H1 (cell line): ENCODE measurements around the gene GPR155. TPM values are rescaled to one million over a fixed set of nuclear protein-coding genes. Genes with fewer than 3 reads are reported as not detected.

Experiments used
- CTCF ChIA-PET: fragments of 300-600 bp; sonication (Branson Sonifier 250); formaldehyde crosslinking; loops from one replicate; lab custom pipeline; 2021; ENCODE audit not compliant: partially characterized antibody; lab: Charles Lee
- POLR2A ChIA-PET: fragments of 300-600 bp; sonication (Branson Sonifier 250); formaldehyde crosslinking; loops from one replicate; lab custom pipeline; 2021; ENCODE audit warnings: inconsistent platforms; ENCODE audit not compliant: partially characterized antibody; lab: Charles Lee
- DNase-seq, 2 experiments: peaks; one replicate each; pipeline versions ENCODE4 v3.0.0 to v3.0.0-alpha.2; 2010 to 2022; ENCODE audit warnings: low spot score in 2 of 2, low read depth in 1 of 2, mixed read lengths in 1 of 2
- FAIRE-seq: peaks from 2 replicates; lab custom pipeline; 2011; peaks lifted over from hg19 to GRCh38; lab: Jason Lieb, UNC
- H2AFZ ChIP-seq: 2 replicates; pipeline ENCODE4 v1.8.1; 2012; ENCODE audit warnings: low read length, inconsistent platforms
- H2AK5ac ChIP-seq: 2 replicates; pipeline ENCODE4 v1.6.1; 2013; ENCODE audit warnings: low read depth, low read length
- H2BK120ac ChIP-seq: replicated peaks from 2 replicates; pipeline ENCODE3; 2013; ENCODE audit warnings: low read depth, low read length, inconsistent platforms
- H2BK12ac ChIP-seq: 2 replicates; pipeline ENCODE4 v1.6.1; 2013; ENCODE audit warnings: low read depth, low read length
- H2BK15ac ChIP-seq: 2 replicates; pipeline ENCODE4 v1.6.1; 2013; ENCODE audit warnings: low read length
- H2BK20ac ChIP-seq: 2 replicates; pipeline ENCODE4 v1.6.1; 2013; ENCODE audit warnings: low read length
- H2BK5ac ChIP-seq: 2 replicates; pipeline ENCODE4 v1.6.1; 2013; ENCODE audit warnings: low read depth, low read length
- H3K14ac ChIP-seq: 2 replicates; pipeline ENCODE4 v1.6.1; 2013; ENCODE audit warnings: inconsistent platforms; ENCODE audit not compliant: insufficient read length
- H3K18ac ChIP-seq: 2 replicates; pipeline ENCODE4 v1.6.1; 2013; ENCODE audit warnings: low read length; ENCODE audit errors: extremely low read depth
- H3K23ac ChIP-seq: 2 replicates; pipeline ENCODE4 v1.6.1; 2013; ENCODE audit warnings: inconsistent platforms; ENCODE audit not compliant: insufficient read length
- H3K23me2 ChIP-seq: 2 replicates; pipeline ENCODE4 v1.6.1; 2013; ENCODE audit warnings: low read depth, low read length
- H3K27ac ChIP-seq: 2 replicates; pipeline ENCODE4 v1.6.1; 2011; ENCODE audit warnings: low read depth, low read length, inconsistent platforms
- H3K27me3 ChIP-seq, 4 experiments: replicated peaks in 1 of 4; 1 replicate in 1 of 4; 2 replicates in 3 of 4; pipeline versions ENCODE4 v1.6.1 to v1.8.1; 2011 to 2013; ENCODE audit warnings: low read length in 3 of 4, mild to moderate bottlenecking in 3 of 4, inconsistent platforms in 2 of 4, mixed read lengths in 2 of 4, moderate library complexity in 1 of 4; ENCODE audit not compliant: control insufficient read depth in 3 of 4, insufficient read depth in 3 of 4; ENCODE audit errors: extremely low read depth in 1 of 4
- H3K36me3 ChIP-seq, 4 experiments: 2 replicates each; pipeline versions ENCODE4 v1.6.1 to v1.8.1; 2011 to 2013; ENCODE audit warnings: mild to moderate bottlenecking in 4 of 4, low read length in 3 of 4, moderate library complexity in 2 of 4, control low read depth in 1 of 4, inconsistent platforms in 1 of 4; ENCODE audit not compliant: insufficient read depth in 4 of 4, control insufficient read depth in 2 of 4
- H3K4ac ChIP-seq: replicated peaks from 2 replicates; pipeline ENCODE3; 2013; ENCODE audit warnings: low read length, low read depth, mixed read lengths, inconsistent platforms; ENCODE audit not compliant: insufficient read length
- H3K4me1 ChIP-seq, 4 experiments: replicated peaks in 1 of 4; 1 replicate in 1 of 4; 2 replicates in 3 of 4; pipeline versions ENCODE4 v1.6.1 to v1.8.1; 2011 to 2013; ENCODE audit warnings: low read length in 3 of 4, inconsistent platforms in 2 of 4, mixed read lengths in 1 of 4; ENCODE audit not compliant: insufficient read depth in 4 of 4, control insufficient read depth in 3 of 4
- H3K4me2 ChIP-seq, 2 experiments: 2 replicates each; pipeline versions ENCODE4 v1.6.1 to v1.8.1; 2011 to 2013; ENCODE audit warnings: low read depth in 2 of 2, low read length in 2 of 2, control low read depth in 1 of 2, inconsistent platforms in 1 of 2, mild to moderate bottlenecking in 1 of 2; ENCODE audit not compliant: insufficient read depth in 1 of 2
- H3K4me3 ChIP-seq, 4 experiments: fragments of 200-600, 300-600 bp in 1 of 4; sonication (generic), shearing (Covaris generic), sonication (Bioruptor Twin) in 1 of 4; 2 replicates each; pipeline versions ENCODE4 v1.5.1 to v1.8.1; 2011 to 2016; ENCODE audit warnings: low read length in 4 of 4, low read depth in 3 of 4, control low read depth in 2 of 4, inconsistent platforms in 2 of 4, mild to moderate bottlenecking in 2 of 4, mixed read lengths in 1 of 4, moderate library complexity in 1 of 4; ENCODE audit not compliant: insufficient read depth in 2 of 4; ENCODE audit errors: extremely low read depth in 1 of 4
- H3K56ac ChIP-seq: replicated peaks from 2 replicates; pipeline ENCODE3; 2013; ENCODE audit warnings: low read depth, mild to moderate bottlenecking, mixed read lengths, low read length, inconsistent platforms; ENCODE audit not compliant: insufficient read length
- H3K79me1 ChIP-seq: 2 replicates; pipeline ENCODE4 v1.6.1; 2013; ENCODE audit warnings: low read depth, low read length, control low read depth
- H3K79me2 ChIP-seq, 2 experiments: 2 replicates each; pipeline versions ENCODE4 v1.6.1 to v1.8.1; 2012 to 2013; ENCODE audit warnings: low read length in 2 of 2, mild to moderate bottlenecking in 2 of 2, inconsistent platforms in 1 of 2; ENCODE audit not compliant: insufficient read depth in 2 of 2, control insufficient read depth in 1 of 2
- H3K9ac ChIP-seq, 4 experiments: replicated peaks in 1 of 4; 1 replicate in 1 of 4; 2 replicates in 3 of 4; pipeline versions ENCODE4 v1.6.1 to v1.8.1; 2011 to 2013; ENCODE audit warnings: low read depth in 3 of 4, low read length in 3 of 4, control low read depth in 2 of 4, mild to moderate bottlenecking in 2 of 4, moderate library complexity in 2 of 4, inconsistent platforms in 1 of 4; ENCODE audit errors: extremely low read depth in 1 of 4
- H3K9me3 ChIP-seq, 2 experiments: 2 replicates each; pipeline versions ENCODE4 v1.6.1 to v1.8.1; 2012 to 2013; ENCODE audit warnings: mild to moderate bottlenecking in 2 of 2, moderate library complexity in 2 of 2, control low read depth in 1 of 2, inconsistent platforms in 1 of 2, low read depth in 1 of 2, low read length in 1 of 2, mixed read lengths in 1 of 2; ENCODE audit not compliant: insufficient read depth in 2 of 2
- H4K20me1 ChIP-seq, 2 experiments: replicated peaks in 1 of 2; 2 replicates each; pipeline versions ENCODE3 to v1.8.1; 2011 to 2013; ENCODE audit warnings: inconsistent platforms in 2 of 2, low read length in 2 of 2, mild to moderate bottlenecking in 1 of 2; ENCODE audit not compliant: insufficient read depth in 2 of 2, control insufficient read depth in 1 of 2
- H4K5ac ChIP-seq: 2 replicates; pipeline ENCODE4 v1.6.1; 2013; ENCODE audit warnings: low read length, low read depth, mixed read lengths, inconsistent platforms; ENCODE audit not compliant: insufficient read length
- H4K8ac ChIP-seq: 2 replicates; pipeline ENCODE4 v1.8.0; 2013; ENCODE audit warnings: mild to moderate bottlenecking, moderate library complexity, low read length, inconsistent platforms; ENCODE audit not compliant: insufficient read depth; ENCODE audit errors: extremely low read depth
- H4K91ac ChIP-seq: replicated peaks from 2 replicates; pipeline ENCODE3; 2013; ENCODE audit warnings: low read length, mixed read lengths, inconsistent platforms; ENCODE audit not compliant: insufficient read length
- ASH2L ChIP-seq: fragments of 200-600, 300-600 bp; sonication (generic); IDR thresholded peaks from one replicate; pipeline ENCODE4 v1.7.1; 2017; ENCODE audit warnings: low read length
- EP300 ChIP-seq, 2 experiments: IDR thresholded peaks; 1 replicate in 1 of 2; 2 replicates in 1 of 2; pipeline ENCODE4 v1.6.1; 2011 to 2012; ENCODE audit warnings: low read depth in 2 of 2, low read length in 2 of 2, mild to moderate bottlenecking in 2 of 2, borderline replicate concordance in 1 of 2, inconsistent platforms in 1 of 2, moderate library complexity in 1 of 2
- POU5F1 ChIP-seq: IDR thresholded peaks from 2 replicates; pipeline ENCODE4 v1.6.1; 2011; ENCODE audit warnings: low read depth, mild to moderate bottlenecking, low read length, moderate library complexity
- TAF1 ChIP-seq: IDR thresholded peaks from 2 replicates; pipeline ENCODE4 v1.6.1; 2011; ENCODE audit warnings: mild to moderate bottlenecking, low read depth, low read length
- WGBS, 2 experiments: shearing (Covaris generic) in 1 of 2; methylation state at CpG; one replicate each; pipeline versions ENCODE4 v1.1.6 to v1.1.7; 2013 to 2015; ENCODE audit warnings: low lambda C conversion rate in 2 of 2, mixed read lengths in 2 of 2, inconsistent platforms in 1 of 2, low coverage in 1 of 2, missing lambda C conversion rate in 1 of 2; ENCODE audit not compliant: insufficient replicate concordance in 2 of 2, insufficient coverage in 1 of 2, insufficient read length in 1 of 2; ENCODE audit errors: extremely low coverage in 1 of 2, missing lambda C conversion rate in 1 of 2; 5-methylcytosine and 5-hydroxymethylcytosine counted together
- polyA plus RNA-seq, 7 experiments: library from polyadenylated mRNA; depleted of rRNA in 3 of 7; stranded (reverse) in 5 of 7; unstranded in 2 of 7; fragments of >200 nt in 5 of 7; fragments of 200-250 nt in 2 of 7; gene quantifications; 1 replicate in 5 of 7; 2 replicates in 1 of 7; 4 replicates in 1 of 7; pipeline versions ENCODE4 v1.2.1 to v1.2.3, GENCODE V29; 2011 to 2013; ENCODE audit warnings: missing spikeins in 2 of 7, mixed read lengths in 2 of 7
- total RNA-seq: library from RNA; stranded (reverse); fragmentation: NEBNext Ultra II Directional; extraction: Animal tissue kit (Norgen Biotek cat#: 25700); gene quantifications from 2 replicates; pipeline ENCODE4 v1.2.1, GENCODE V29; 2021

Gene GPR155
- total and polyA plus RNA-seq, 2 of the 8 experiments (the other 6 are each of a cell fraction or from before 2014, with no cell fraction given) = 0.26 to 2.1 TPM

- H3K9me3 ChIP-seq = no peaks in the 10 kb centered on the region
- no peaks in the 10 kb centered on the region for H3K79me2 ChIP-seq
- peak overlapping the region; percentile 88 to 92 for H3K4me2 ChIP-seq
- no peaks in the 10 kb centered on the region for H3K79me1 ChIP-seq
- peak overlapping the region; percentile 87; the same call in 1 of the 2 replicates for H2BK5ac ChIP-seq
- WGBS, 2 experiments = 11% methylated on average over 20 of the region's 36 CpGs; no CpG with 5 or more reads in 1 of the 2 experiments
- peak overlapping the region; percentile 86; the same call in 1 of the 2 replicates for H3K18ac ChIP-seq
- no peak overlapping the region for H2BK20ac ChIP-seq
- H3K23me2 ChIP-seq = peaks cover 11% of the 10 kb centered on the region; the same call in 1 of the 2 replicates
- peak overlapping the region in 2 of 4 experiments; percentile 62 to 82; a peak in 4 of 7 replicates for H3K9ac ChIP-seq
- no peak overlapping the region for H4K91ac ChIP-seq
- no peaks in the 10 kb centered on the region for H4K20me1 ChIP-seq
- peaks cover 0 to 18% (median 9%) of the 10 kb centered on the region in 4 experiments; a peak in 6 of 7 replicates for H3K27me3 ChIP-seq
- H3K23ac ChIP-seq = no peak overlapping the region
- H4K8ac ChIP-seq = peak overlapping the region; percentile 99
- 0 out of 2 replicates have a peak overlapping the region, but pooled peaks have one; percentile 78 for H3K27ac ChIP-seq
- H3K4ac ChIP-seq = no peak overlapping the region
- no peak overlapping the region for H2BK12ac ChIP-seq
- no peaks in the 10 kb centered on the region; a peak in 5 of 7 replicates for H3K4me1 ChIP-seq
- peak overlapping the region; percentile 85 for H4K5ac ChIP-seq
- H3K56ac ChIP-seq = no peak overlapping the region
- FAIRE-seq (no peak), DNase-seq (peak; percentile 91 to 97)
- H3K14ac ChIP-seq = no peak overlapping the region
- peak overlapping the region; percentile 53 to 89 (median 62) for H3K4me3 ChIP-seq
- no peaks in the 10 kb centered on the region for H3K36me3 ChIP-seq
- ChIA-PET CTCF (interaction anchor here (1.5 to 2.2 kb wide), 3 partner anchors 11 to 60 kb away, joined by 4 to 8 read pairs (median 7); no protein-coding TSS in a partner anchor), POLR2A (interaction anchor here (2.0 kb wide), 1 partner anchor 12 kb away, joined by 6 read pairs; no protein-coding TSS in a partner anchor)
- H2AFZ ChIP-seq = peak overlapping the region; percentile 100
- H2BK15ac ChIP-seq = no peak overlapping the region
- H2AK5ac ChIP-seq = no peak overlapping the region
- no peak overlapping the region for H2BK120ac ChIP-seq
- TF ChIP-seq ASH2L = no peak
- TF ChIP-seq EP300 (IDR thresholded peaks at IDR 0.05; ENCODE audit: borderline replicate concordance in 1 of 2, low read depth in 2 of 2, low read length in 2 of 2) = no peak
- peak; percentile 84 for TF ChIP-seq TAF1
- TF ChIP-seq POU5F1 = no peak
Measured at GRCh38 chr2:174487108-174487819, 435 bp upstream of the GPR155 start.
